HG03432 (cell line): ENCODE measurements around the gene IBTK.
"Not testable (repeated sequence)": the region's sequence is repeated elsewhere in the genome, so short reads cannot be mapped to it uniquely, and the experiment has no call there.

Experiments
- ATAC-seq: cut with Tn5 transposase; IDR thresholded peaks from one replicate; pipeline ENCODE4 v1.9.1; 2021; ENCODE audit warnings: mild to moderate bottlenecking, moderate library complexity; ENCODE audit not compliant: unreplicated experiment

The IBTK gene, protein sequence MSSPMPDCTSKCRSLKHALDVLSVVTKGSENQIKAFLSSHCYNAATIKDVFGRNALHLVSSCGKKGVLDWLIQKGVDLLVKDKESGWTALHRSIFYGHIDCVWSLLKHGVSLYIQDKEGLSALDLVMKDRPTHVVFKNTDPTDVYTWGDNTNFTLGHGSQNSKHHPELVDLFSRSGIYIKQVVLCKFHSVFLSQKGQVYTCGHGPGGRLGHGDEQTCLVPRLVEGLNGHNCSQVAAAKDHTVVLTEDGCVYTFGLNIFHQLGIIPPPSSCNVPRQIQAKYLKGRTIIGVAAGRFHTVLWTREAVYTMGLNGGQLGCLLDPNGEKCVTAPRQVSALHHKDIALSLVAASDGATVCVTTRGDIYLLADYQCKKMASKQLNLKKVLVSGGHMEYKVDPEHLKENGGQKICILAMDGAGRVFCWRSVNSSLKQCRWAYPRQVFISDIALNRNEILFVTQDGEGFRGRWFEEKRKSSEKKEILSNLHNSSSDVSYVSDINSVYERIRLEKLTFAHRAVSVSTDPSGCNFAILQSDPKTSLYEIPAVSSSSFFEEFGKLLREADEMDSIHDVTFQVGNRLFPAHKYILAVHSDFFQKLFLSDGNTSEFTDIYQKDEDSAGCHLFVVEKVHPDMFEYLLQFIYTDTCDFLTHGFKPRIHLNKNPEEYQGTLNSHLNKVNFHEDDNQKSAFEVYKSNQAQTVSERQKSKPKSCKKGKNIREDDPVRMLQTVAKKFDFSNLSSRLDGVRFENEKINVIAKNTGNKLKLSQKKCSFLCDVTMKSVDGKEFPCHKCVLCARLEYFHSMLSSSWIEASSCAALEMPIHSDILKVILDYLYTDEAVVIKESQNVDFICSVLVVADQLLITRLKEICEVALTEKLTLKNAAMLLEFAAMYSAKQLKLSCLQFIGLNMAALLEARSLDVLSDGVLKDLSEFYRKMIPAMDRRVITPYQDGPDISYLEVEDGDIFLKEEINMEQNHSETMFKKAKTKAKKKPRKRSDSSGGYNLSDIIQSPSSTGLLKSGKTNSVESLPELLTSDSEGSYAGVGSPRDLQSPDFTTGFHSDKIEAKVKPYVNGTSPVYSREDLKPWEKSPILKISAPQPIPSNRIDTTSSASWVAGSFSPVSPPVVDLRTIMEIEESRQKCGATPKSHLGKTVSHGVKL (N-terminal part only)

DNA sequence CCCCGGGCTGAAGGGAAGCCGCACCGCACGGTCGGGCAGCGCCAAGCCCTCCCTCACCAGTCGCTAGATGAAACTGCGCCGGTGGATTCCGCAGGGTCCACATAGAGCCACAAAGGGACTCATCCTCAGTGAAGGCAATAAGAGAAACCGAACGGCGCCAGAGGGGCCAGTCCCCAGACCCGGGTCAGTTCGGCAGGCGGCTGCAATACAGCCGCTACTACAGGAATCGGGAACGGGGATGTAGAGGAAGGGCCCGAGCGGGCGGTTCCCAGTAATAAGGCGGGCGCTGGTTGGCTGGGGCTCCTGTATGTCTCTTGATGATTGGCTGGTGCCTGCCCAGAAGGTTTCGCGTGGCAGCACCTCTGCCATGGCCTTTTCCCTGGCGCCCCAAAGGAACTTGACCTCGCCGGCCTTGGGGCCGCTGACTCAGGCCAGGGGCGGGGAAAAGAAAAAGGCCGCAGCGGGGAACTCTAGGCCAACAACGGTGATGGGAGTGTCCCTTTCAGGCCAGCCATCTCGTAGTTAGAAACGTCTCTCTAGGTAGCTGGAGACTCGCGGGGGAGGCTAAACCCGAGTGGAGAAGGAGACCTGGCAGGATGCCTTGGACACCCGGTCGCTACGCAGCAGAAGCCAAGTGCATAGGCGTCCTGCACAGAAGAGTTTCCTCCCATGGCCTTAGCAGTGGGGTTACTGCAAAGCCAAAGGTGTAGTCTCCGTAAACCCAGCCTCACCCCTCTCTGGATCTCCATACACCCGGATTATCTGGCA, at the start of gene IBTK:
TSS of gene IBTK (minus strand) at position 240 of the 768 bp plus-strand sequence. CDS start 7,258 bp downstream, outside the sequence.
- ATAC-seq, result peak; percentile 90

DNA sequence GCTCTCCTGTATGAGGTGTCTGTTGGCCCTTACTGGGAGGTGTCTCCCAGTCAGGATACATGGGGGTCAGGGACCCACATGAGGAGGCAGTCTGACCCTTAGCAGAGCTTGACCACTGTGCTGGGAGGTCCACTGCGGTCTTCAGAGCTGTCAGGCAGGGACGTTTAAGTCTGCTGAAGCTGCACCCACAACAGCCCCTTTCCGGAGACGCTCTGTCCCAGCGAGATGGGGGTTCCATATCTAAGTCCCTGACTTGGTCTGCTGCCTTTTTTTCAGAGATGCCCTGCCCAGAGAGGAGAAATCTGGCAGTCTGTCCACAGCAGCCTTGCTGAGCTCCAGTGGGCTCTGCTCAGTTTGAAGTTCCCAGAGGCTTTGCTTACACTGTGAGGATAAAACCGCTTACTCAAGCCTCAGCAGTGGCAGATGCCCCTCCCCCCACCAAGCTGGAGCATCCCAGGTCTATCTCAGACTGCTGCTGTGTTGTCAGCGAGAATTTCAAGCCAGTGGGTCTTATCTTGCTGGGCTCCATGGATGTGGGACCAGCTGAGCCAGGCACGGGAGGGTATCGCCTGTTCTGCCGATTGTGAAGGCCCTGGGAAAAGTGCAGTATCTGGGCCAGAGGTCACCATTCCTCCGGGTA, 36.3 kb upstream of the IBTK start:
- no peak for ATAC-seq

DNA sequence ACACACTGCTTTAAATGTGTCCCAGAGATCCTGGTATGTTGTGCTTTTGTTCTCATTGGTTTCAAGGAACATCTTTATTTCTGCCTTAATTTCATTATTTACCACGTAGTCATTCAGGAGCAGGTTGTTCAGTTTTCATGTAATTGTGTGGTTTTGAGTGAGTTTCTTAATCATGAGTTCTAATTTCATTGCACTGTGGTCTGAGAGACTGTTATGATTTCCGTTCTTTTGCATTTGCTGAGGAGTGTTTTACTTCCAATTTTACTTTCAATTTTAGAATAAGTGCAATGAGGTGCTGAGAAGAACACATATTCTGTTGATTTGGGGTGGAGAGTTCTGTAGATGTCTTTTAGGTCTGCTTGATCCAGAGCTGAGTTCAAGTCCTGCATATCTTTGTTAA, 34.0 kb upstream of the IBTK start:
- ATAC-seq, result not testable (repeated sequence)

DNA sequence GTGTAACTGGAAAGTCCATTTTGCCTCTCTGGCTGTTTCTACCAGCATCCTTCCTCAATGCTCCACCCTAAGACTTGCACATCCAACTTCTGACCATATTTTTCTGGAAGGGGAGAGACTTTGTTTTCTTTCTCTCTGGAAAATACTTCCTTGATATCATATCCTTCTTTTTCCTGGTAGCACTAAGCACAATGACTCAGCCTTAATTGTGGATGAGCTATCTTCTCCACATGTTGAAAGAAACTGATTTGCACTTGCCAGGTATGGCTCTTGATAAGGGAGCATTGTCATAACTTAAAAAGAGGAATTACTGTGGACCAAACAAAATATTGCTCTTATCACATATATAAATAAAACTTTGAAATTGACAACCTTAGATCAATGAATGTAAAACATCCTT, 30.1 kb upstream of the IBTK start:
- no peak for ATAC-seq

DNA sequence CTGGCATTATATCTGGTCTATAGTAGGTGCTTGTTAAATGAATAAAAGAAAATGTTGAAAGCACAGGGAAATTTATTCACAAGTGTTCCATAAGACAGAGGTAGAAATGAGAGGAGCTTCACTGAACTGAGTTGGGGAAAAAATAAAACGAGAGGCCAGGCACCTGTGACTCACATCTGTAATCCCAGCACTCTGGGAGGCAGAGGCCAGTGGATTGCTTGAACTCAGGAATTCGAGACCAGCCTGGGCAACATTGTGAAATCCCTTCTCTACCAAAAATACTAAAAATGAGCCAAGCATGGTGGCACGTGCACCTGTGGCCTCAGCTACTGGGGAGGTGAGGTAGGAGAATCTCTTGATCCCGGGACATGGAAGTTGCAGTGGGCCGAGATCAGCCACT, 28.1 kb upstream of the IBTK start:
- ATAC-seq, result no peak

DNA sequence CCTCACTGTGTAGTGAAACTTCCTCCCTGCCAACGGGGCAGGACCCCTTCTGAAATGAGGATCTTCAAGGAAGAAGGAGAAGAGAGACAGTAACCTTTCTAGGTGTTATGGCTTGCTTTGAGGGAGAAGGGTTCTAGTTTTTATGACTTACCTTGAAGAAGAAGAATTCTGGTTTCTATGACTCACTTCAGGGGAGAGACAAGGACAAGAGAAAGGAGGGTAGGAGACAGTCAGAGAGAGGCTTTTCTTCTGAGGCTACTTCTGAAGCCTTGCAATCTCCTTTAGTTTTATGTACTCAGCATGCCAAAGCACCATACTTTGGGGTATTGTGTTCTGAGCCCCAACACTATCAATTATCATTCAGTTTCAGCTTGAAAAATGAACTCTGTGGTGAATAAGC, 25.8 kb upstream of the IBTK start:
- no peak for ATAC-seq

DNA sequence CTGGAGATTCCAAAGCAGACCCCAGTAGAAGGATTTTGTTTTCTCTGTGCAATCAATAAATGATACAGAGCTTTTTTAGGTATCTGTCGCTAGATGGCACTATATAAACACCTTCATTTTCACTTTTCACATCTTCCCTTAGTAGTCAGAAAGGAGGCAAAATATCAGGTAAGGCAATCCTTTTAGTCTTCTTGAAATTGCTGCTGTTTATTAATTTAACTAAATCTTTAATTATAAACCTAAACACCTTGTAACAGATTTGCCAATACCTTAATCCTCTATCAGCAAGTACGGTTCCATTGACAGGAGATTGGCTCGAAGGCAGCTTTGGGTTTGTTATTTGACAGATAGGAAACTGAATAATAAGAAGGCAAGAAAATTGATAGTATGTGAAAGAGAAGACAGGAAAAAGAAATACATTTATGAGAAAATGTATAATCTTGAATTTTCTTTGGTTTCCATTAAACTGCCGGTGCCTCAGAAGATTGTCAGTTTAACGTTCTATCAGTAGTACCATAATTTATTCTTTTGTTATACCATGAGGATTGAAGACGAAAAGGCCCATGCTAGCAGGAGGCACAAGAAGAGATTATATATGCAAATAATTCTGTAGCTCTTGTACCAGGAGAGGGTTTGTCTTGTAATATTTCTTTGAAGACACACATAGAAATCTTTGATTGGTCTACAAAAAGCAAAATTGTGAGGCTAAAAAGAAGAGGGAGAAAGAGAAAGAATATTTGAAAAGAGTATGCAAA, 23.5 kb upstream of the IBTK start:
- ATAC-seq, result peak; percentile 64

DNA sequence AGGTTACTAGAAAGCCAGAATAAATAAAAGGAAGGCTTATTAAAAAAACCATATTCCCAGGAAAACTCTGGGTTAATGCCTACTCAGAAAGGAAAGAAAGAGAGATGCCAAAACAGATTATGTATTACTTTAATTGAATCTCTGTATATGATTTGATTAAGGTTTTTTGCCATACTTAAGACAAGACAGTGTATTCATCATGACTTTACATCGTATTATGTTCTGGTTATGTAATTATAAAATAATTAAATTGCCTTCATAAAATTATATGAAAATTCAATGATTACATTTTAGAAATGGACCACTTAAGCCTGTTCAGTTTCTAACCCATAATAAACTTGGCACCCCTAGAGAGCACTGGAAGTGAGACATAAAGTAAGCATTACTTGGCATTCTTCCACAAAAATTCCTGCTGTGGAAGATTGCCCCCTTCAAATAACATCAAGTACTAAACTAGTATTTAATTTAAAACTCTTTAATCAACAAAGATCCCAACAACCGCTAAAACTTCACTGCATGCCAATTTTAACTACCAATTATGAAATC, 20.8 kb upstream of the IBTK start:
- no peak for ATAC-seq

DNA sequence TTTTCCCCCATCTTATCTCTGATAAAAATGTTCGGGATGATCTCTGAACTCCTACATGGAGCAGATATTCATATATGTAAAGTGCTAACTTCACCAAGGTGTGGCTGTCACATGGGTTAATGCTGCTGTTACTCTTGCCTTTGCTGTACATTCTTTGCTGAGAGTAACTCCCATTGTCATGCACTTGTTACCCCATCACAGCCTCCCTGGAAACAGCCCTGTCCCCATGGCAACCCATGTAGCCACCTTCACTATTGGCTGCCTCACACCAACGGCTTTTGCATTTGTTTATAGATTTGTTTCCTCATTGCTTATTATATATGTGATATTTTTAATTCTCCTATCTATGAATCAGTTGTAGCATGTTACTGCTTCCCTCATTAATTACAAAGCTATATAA, 17.3 kb upstream of the IBTK start:
- no peak for ATAC-seq

DNA sequence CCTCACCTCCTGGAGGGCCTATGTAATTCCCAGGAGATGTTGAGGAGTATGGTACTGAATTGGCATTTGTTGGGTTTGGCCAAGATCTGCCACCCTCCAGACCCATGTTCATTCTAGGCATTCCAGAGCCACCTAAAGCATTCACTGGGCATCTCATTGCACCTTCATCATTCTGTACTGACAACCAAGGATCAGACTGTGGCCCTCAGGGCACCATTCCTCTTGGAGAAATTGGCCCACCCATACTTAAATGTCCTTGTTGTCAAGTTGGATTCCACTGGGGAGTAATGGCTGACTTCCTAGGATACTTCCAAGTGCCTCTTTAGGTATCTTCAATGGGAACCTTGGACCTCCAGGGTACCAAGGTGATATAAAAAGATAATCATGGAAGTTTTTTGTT, 16.8 kb upstream of the IBTK start:
- no peak for ATAC-seq

DNA sequence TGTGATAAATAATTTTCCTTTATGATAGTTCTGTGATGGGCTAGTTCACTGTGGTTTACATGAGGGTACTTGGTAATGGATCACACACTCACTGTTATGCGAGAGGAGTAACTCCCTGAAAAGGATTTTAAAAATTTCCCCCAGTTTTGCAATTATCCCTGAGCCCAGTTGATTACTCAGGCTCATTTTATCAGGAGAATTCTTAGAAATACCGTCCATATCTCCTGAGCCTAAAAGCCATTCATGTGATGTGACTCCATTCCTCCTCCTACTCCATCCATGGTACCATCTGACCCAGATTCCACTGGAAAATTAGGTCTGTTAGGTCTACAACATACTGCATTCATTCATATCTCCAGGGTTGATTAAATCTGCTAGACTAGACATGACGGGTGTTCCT, 16.4 kb upstream of the IBTK start:
- ATAC-seq, result no peak

DNA sequence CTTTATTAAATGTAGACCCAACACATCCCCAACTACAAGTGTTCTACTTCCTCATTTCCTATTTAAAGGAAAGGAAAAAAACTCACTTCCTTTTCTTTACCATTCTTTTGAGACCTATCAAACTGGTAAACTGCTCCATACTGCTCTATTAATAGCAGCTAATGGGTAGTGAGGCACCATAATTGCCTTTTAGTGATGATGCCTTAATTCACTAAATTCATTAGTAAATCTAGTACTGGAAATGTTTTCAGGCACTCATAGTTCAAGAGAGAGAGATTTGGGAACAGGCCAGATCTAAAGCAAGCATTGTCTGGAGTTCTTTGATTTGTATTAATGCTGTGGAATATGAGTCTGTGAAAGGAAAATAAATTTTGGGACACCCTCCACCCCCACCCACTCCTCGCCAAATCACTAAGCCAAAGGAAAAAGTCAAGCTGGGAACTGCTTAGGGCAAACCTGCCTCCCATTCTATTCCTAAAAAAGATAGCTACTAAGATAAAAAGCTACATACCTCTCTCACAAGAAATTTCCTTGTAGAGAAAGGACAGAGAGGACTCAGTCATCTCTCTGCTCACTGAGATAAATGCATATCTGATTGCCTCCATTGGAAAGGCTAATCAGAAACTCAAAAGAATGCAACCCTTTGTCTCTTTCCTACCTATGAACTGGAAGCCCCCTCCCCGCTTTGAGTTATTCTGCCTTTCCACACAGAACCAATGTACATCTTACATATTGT, 13.6 kb upstream of the IBTK start:
- ATAC-seq, result no peak

DNA sequence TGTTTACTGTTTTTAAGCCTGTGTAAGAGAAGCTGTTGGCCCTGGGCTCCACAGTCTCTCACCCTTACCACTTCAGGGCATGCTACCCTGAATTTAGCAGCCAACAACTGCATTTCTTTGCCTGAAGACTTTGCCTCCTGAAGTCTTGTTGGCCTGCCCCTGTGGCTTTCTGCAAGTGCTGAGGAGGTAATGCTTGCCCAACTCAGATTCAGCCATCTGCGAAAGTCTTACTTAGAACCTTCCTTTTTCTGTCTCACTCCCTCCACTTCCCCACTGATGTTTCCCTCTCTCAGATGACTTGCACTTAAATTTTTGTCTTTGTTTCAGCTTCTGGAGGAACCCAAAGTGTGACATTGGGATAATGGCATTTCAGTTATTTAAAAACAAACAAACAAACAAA, 11.8 kb upstream of the IBTK start:
- no peak for ATAC-seq

DNA sequence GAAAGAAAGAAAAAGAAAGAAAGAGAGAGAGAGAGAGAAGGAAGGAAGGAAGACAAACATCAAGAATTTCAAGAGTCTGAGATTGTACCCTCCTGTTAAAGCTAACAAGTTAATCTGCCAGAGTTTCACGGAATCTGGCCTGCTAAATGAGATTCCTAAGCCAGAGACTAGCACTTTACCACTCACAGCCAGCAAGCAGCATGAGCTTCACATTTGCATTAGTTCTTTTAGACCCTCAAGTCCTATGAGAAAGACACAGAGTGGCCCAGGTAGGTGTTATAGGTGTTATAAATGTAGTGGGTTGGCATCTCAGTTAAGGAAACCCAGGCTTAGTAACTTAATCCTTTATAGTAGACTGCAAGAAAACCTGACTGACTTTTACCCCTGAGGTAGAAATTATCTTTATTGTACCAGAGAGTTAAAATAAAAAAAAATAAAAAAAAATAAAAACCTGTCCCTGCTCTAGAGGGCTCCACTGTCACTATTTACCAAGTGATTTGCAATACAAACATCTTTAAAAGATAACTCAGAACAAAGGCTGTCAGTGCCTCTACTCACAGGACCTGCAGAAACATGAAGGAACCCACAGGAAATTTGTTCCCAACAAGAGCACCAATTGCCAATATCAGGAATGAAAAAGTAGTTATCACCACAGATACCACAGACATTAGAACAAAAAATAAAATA, 9.7 kb upstream of the IBTK start:
- no peak for ATAC-seq

DNA sequence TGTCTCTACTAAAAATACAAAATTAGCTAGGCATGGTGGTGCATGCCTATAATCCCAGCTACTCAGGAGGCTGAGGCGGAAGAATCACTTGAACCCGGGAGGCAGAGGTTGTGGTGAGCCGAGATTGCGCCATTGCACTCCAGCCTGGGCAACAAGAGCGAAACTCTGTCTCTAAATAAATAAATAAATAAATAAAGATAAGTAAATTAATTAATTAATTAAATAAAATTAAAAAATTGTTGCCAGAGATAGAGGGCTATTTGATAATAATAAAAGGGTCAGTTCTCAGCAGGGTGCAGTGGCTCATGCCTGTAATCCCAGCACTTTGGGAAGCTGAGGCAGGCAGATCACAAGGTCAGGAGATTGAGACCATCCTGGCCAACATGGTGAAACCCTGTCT, 7.2 kb upstream of the IBTK start:
- ATAC-seq, result not testable (repeated sequence)

DNA sequence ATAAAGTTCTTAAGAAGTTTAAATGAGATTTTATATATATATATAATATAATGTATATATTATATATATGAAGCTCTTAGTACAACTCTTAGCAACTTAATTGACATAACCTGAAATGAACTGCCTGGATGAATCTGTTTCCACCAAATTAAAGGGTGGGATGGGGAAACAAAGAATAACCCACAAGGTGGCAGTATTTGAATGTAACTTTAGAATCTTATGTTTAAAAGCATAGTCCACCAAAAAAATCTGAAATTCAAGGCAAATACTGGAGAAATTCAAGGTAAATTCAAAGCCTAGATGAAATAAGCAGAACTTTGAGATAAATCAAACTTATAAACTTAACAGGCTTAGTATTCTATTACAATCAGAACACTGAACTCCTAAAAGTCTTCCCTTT, 4.4 kb upstream of the IBTK start:
- no peak for ATAC-seq

DNA sequence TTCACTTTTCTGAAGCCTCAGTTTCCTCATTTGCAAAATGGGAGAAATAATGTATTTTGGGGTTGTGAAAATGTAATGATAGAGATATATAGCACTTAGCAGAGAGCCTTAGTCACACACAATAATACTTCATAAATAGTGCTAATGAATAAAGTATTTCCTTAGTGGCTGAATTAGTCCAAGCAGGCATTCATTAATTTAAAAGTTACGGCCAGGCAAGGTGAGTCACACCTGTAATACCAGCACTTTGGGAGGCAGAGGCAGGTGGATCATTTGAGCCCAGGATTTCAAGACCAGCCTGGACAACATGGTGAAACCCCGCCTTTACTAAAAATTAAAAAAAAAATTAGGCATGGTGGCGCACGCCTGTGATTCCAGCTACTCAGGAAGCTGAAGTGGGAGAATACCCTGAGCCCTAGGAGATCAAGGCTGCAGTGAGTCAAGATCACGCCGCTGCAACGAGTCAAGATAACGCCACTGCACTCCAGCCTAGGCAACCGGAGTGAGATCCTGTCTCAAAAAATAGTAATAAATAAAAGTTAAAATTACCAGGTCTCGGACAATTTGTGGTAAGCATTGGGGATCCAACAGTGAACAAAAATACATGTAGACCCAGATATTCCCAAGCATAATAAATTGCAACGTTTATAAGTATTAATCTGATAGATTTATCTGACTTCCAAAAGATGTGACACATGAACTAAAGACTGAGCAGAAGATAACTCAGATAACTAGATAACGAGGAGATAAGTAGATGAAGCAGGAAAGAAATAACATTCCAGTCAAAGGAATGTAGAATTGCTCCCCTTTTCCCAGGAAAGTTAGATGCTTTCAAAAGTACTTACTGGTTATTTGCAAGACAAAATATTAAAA, 2.1 kb upstream of the IBTK start:
- no peak for ATAC-seq
